HepG2 (cell line): ENCODE results near the gene SLC25A5. TPM values are rescaled to one million over a fixed set of nuclear protein-coding genes. Genes with fewer than 3 reads are reported as not detected.

Experiments used
- BCL6 ChIP-seq: IDR thresholded peaks from 2 replicates; pipeline ENCODE4 v1.6.1; 2016; ENCODE audit warnings: missing genetic modification reagents, missing compliant biosample characterization
- CBX1 ChIP-seq: IDR thresholded peaks from one replicate; pipeline ENCODE4 v1.6.1; 2016; ENCODE audit warnings: antibody characterized with exemption, low read depth
- IRF9 ChIP-seq: sonication (generic); formaldehyde crosslinking; IDR thresholded peaks from 2 replicates; pipeline ENCODE4 v1.8.0; 2022; ENCODE audit warnings: missing genetic modification reagents, mild to moderate bottlenecking, borderline replicate concordance
- KLF13 ChIP-seq: sonication (generic); formaldehyde crosslinking; IDR thresholded peaks from 2 replicates; pipeline ENCODE4 v1.4.0; 2020; ENCODE audit warnings: mild to moderate bottlenecking, missing genetic modification reagents
- MLLT10 ChIP-seq: sonication (generic); formaldehyde crosslinking; IDR thresholded peaks from 2 replicates; pipeline ENCODE4 v1.4.0; 2020; ENCODE audit warnings: missing genetic modification reagents
- NR2F6 ChIP-seq, 2 experiments: IDR thresholded peaks; 2 replicates each; pipeline ENCODE4 v1.6.1; 2016; ENCODE audit warnings: antibody characterized with exemption in 1 of 2, mild to moderate bottlenecking in 1 of 2
- PLRG1 ChIP-seq: fragments of 450-650 bp; conservative IDR thresholded peaks from 2 replicates; pipeline ENCODE4 v1.6.1; 2016
- RBM39 ChIP-seq: fragments of 200-400 bp; formaldehyde crosslinking; IDR thresholded peaks from one replicate; pipeline ENCODE4 v1.6.1; 2018; ENCODE audit warnings: antibody characterized with exemption, mild to moderate bottlenecking, low read depth, low read length; ENCODE audit not compliant: poor library complexity, severe bottlenecking
- RELA ChIP-seq: sonication (generic); formaldehyde crosslinking; IDR thresholded peaks from 2 replicates; pipeline ENCODE4 v1.4.0; 2020; ENCODE audit warnings: missing genetic modification reagents
- ZMYM4 ChIP-seq: sonication (generic); formaldehyde crosslinking; IDR thresholded peaks from 2 replicates; pipeline ENCODE4 v1.8.1; 2023; ENCODE audit warnings: mild to moderate bottlenecking, missing genetic modification reagents
- ZNF17 ChIP-seq: sonication (generic); formaldehyde crosslinking; IDR thresholded peaks from 2 replicates; pipeline ENCODE4 v1.5.0; 2020; ENCODE audit warnings: mild to moderate bottlenecking, missing genetic modification reagents
- ZNF234 ChIP-seq: sonication (generic); formaldehyde crosslinking; conservative IDR thresholded peaks from 2 replicates; pipeline ENCODE4 v1.5.1; 2020; ENCODE audit warnings: mild to moderate bottlenecking, missing genetic modification reagents
- ZNF451 ChIP-seq: sonication (generic); formaldehyde crosslinking; IDR thresholded peaks from 2 replicates; pipeline ENCODE4 v1.5.0; 2020; ENCODE audit warnings: mild to moderate bottlenecking, missing genetic modification reagents
- ZNF496 ChIP-seq: sonication (generic); formaldehyde crosslinking; IDR thresholded peaks from 2 replicates; pipeline ENCODE4 v1.8.1; 2023; ENCODE audit warnings: mild to moderate bottlenecking, moderate library complexity, missing genetic modification reagents; ENCODE audit not compliant: insufficient replicate concordance
- ZNF576 ChIP-seq: sonication (generic); formaldehyde crosslinking; IDR thresholded peaks from 2 replicates; pipeline ENCODE4 v1.4.0; 2020; ENCODE audit warnings: mild to moderate bottlenecking, missing genetic modification reagents
- ZNF710 ChIP-seq: sonication (generic); formaldehyde crosslinking; IDR thresholded peaks from 2 replicates; pipeline ENCODE4 v1.5.0; 2020; ENCODE audit warnings: mild to moderate bottlenecking, missing genetic modification reagents, borderline replicate concordance
- ZNF790 ChIP-seq: sonication (generic); formaldehyde crosslinking; IDR thresholded peaks from 2 replicates; pipeline ENCODE4 v1.8.0; 2022; ENCODE audit warnings: missing genetic modification reagents, mild to moderate bottlenecking, borderline replicate concordance
- ZSCAN21 ChIP-seq: sonication (generic); formaldehyde crosslinking; IDR thresholded peaks from 2 replicates; pipeline ENCODE4 v1.8.0; 2022; ENCODE audit warnings: mild to moderate bottlenecking, missing genetic modification reagents, moderate library complexity, borderline replicate concordance
- polyA plus RNA-seq, 8 experiments: library from polyadenylated mRNA; depleted of rRNA in 3 of 8; stranded (reverse) in 7 of 8; unstranded in 1 of 8; fragments of >200 nt; fragmentation: Illumina TruSeq in 4 of 8; extraction: Trizol in 4 of 8; gene quantifications; 2 replicates each; pipeline versions ENCODE4 v1.2.1 to v1.2.3, GENCODE V29; 2011 to 2016; ENCODE audit warnings: low read depth in 4 of 8, missing spikeins in 1 of 8, mixed read lengths in 1 of 8; ENCODE audit not compliant: insufficient read depth in 1 of 8
- total RNA-seq, 5 experiments: library from RNA; depleted of rRNA; stranded (reverse); fragments of >200 nt; fragmentation: Illumina TruSeq; extraction: Trizol; gene quantifications; 2 replicates each; pipeline ENCODE4 v1.2.3, GENCODE V29; 2016; ENCODE audit warnings: low read depth in 1 of 5
- TF ChIP-seq, protein P1 (sequence below): sonication (generic); formaldehyde crosslinking; conservative IDR thresholded peaks from 2 replicates; pipeline ENCODE4 v1.4.0; 2020; ENCODE audit warnings: missing genetic modification reagents
- TF ChIP-seq, protein P2 (sequence below): sonication (generic); formaldehyde crosslinking; IDR thresholded peaks from 2 replicates; pipeline ENCODE4 v1.5.1; 2020; ENCODE audit warnings: mild to moderate bottlenecking, missing genetic modification reagents, borderline replicate concordance

SLC25A5 gene
- total and polyA plus RNA-seq, 2 of the 13 experiments (the other 11 are each of a cell fraction or from before 2014, with no cell fraction given): 300 to 402 TPM

- TF ChIP-seq PLRG1: no peak
- no peak for TF ChIP-seq KLF13 (CRISPR knock-in tag)
- TF ChIP-seq IRF9: no peak
- TF ChIP-seq RELA (CRISPR knock-in tag): no peak
- no peak for TF ChIP-seq MLLT10 (CRISPR knock-in tag)
- TF ChIP-seq ZNF496 (CRISPR knock-in tag): no peak
- TF ChIP-seq BCL6: no peak
- TF ChIP-seq RBM39: no peak
- TF ChIP-seq NR2F6 (IDR thresholded peaks at IDR 0.05): 0 out of 2 replicates have a peak, but pooled peaks have one; percentile 20
- 0 out of 2 replicates have a peak, but pooled peaks have one; percentile 37 for TF ChIP-seq NR2F6 (CRISPR knock-in tag; IDR thresholded peaks at IDR 0.05)
- no peak for TF ChIP-seq CBX1
- no peak for TF ChIP-seq ZNF17 (CRISPR knock-in tag)
- TF ChIP-seq ZNF234 (CRISPR knock-in tag): no peak
- TF ChIP-seq ZSCAN21: peak; percentile 13; the same call in 1 of the 2 replicates
- TF ChIP-seq, protein P1, sequence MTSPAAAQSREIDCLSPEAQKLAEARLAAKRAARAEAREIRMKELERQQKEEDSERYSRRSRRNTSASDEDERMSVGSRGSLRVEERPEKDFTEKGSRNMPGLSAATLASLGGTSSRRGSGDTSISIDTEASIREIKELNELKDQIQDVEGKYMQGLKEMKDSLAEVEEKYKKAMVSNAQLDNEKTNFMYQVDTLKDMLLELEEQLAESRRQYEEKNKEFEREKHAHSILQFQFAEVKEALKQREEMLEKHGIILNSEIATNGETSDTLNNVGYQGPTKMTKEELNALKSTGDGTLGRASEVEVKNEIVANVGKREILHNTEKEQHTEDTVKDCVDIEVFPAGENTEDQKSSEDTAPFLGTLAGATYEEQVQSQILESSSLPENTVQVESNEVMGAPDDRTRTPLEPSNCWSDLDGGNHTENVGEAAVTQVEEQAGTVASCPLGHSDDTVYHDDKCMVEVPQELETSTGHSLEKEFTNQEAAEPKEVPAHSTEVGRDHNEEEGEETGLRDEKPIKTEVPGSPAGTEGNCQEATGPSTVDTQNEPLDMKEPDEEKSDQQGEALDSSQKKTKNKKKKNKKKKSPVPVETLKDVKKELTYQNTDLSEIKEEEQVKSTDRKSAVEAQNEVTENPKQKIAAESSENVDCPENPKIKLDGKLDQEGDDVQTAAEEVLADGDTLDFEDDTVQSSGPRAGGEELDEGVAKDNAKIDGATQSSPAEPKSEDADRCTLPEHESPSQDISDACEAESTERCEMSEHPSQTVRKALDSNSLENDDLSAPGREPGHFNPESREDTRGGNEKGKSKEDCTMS (CRISPR knock-in tag): no peak
- TF ChIP-seq ZMYM4 (CRISPR knock-in tag): peak; percentile 73; the same call in 1 of the 2 replicates
- no peak for TF ChIP-seq ZNF451
- no peak for TF ChIP-seq ZNF576 (CRISPR knock-in tag)
- TF ChIP-seq, protein P2, sequence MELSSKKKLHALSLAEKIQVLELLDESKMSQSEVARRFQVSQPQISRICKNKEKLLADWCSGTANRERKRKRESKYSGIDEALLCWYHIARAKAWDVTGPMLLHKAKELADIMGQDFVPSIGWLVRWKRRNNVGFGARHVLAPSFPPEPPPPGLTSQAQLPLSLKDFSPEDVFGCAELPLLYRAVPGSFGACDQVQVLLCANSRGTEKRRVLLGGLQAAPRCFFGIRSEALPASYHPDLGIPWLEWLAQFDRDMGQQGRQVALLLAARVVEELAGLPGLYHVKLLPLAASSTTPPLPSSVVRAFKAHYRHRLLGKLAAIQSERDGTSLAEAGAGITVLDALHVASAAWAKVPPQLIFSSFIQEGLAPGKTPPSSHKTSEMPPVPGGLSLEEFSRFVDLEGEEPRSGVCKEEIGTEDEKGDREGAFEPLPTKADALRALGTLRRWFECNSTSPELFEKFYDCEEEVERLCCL (CRISPR knock-in tag): no peak
- TF ChIP-seq ZNF790 (CRISPR knock-in tag): no peak
- TF ChIP-seq ZNF710: no peak
Measured at GRCh38 chrX:119467842-119468550, at the start of gene SLC25A5 (continued).
